Gastrocnemius medialis (tissue), 4 donors: ENCODE results near the gene ZNF333. TPM values are rescaled to one million over a fixed set of nuclear protein-coding genes. Genes with fewer than 3 reads are reported as not detected.

Source experiments
- ATAC-seq, 2 donors: fragments of 150-250 bp; one replicate each; pipeline ENCODE4 v1.9.1; 2016
- DNase-seq, 2 donors: peaks; one replicate each; pipeline ENCODE4 v3.0.0-alpha.2; 2019
- H3K27ac ChIP-seq, 4 donors: fragments of 200-600 bp; sonication (generic); 1 replicate in 1 of 4; 2 replicates in 3 of 4; pipeline ENCODE4 v1.5.1; 2016 to 2018; ENCODE audit warnings: mild to moderate bottlenecking in 2 of 4, moderate library complexity in 1 of 4
- H3K27me3 ChIP-seq, 3 donors: fragments of 200-600 bp; sonication (generic) in 2 of 3; 1 replicate in 1 of 3; 2 replicates in 2 of 3; pipeline versions ENCODE4 v1.5.1 to v1.6.0; 2016 to 2019; ENCODE audit warnings: mild to moderate bottlenecking in 1 of 3, moderate library complexity in 1 of 3
- H3K36me3 ChIP-seq, 2 donors: fragments of 200-600 bp; sonication (generic) in 1 of 2; one replicate each; pipeline ENCODE4 v1.5.1; 2017 to 2018
- H3K4me1 ChIP-seq, 2 donors: fragments of 200-600 bp; sonication (generic) in 1 of 2; one replicate each; pipeline ENCODE4 v1.5.1; 2016 to 2017; ENCODE audit warnings: mild to moderate bottlenecking in 2 of 2
- H3K4me3 ChIP-seq, 4 donors: fragments of 200-600 bp; sonication (generic) in 3 of 4; 1 replicate in 1 of 4; 2 replicates in 3 of 4; pipeline ENCODE4 v1.5.1; 2016 to 2019; ENCODE audit warnings: mild to moderate bottlenecking in 2 of 4
- H3K9me3 ChIP-seq, 3 donors: fragments of 200-600 bp; sonication (generic) in 2 of 3; 1 replicate in 1 of 3; 2 replicates in 2 of 3; pipeline ENCODE4 v1.5.1; 2016 to 2019
- CTCF ChIP-seq, 5 experiments: fragments of 450-650 bp in 3 of 5; fragments of 200-600 bp in 2 of 5; sonication (generic) in 2 of 5; IDR thresholded peaks in 4 of 5; conservative IDR thresholded peaks in 1 of 5; 1 replicate in 4 of 5; 2 replicates in 1 of 5; pipeline ENCODE4 v1.5.1; 2016 to 2019; ENCODE audit warnings: antibody characterized with exemption in 5 of 5, mild to moderate bottlenecking in 3 of 5, moderate library complexity in 3 of 5
- POLR2A ChIP-seq, 2 donors: fragments of 450-650 bp; IDR thresholded peaks; one replicate each; pipeline ENCODE4 v1.6.1; 2017; ENCODE audit warnings: antibody characterized with exemption in 2 of 2, mild to moderate bottlenecking in 2 of 2, moderate library complexity in 2 of 2
- in situ Hi-C, 4 donors: fragments of 200-750 bp; cut with MboI; loops; one replicate each; pipeline versions ENCODE4 v1.15.0 to v1.8.0; 2017; ENCODE audit warnings: low sequenced_read_pairs in 4 of 4
- intact Hi-C: fragments of 100-400 bp; cut with DNase I; formaldehyde crosslinking; loops from one replicate; pipeline ENCODE4 v1.15.1; 2023; ENCODE audit warnings: low total_unique reads
- total RNA-seq, 4 donors: library from RNA; depleted of rRNA; stranded (reverse); fragments of >200 nt; gene quantifications; one replicate each; pipeline versions ENCODE4 v1.1.0 to v1.2.3, GENCODE V29; 2016

ZNF333 gene
- total RNA-seq, 4 donors from 2014 or later, result 4.6 to 12.7 (median 10.3) TPM

DNA sequence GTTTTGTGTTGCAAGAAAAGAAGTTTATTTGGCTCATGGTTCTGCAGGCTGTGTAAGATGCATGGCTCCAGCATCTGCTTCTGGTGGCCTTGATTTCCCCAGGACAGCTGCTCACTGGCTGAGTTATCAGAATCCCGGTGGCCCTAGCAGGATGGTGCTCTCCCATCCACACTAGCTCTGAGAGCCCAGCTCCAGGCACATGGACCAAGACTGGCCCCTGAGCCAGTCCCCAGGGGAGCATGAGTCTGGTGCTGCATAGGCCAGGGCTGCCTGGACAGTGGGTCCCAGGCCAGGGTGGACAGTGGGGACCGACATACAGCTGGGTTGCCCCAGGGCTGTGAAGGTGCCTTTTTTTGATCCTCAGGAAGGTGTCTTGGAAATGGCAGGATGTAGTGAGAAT lies 78.2 kb downstream of the ZNF333 start:
- Histone ChIP-seq H3K36me3 (no peaks in the 10 kb centered on the region), H3K4me3 (no peak overlapping the region), H3K27me3 (no peaks in the 10 kb centered on the region), H3K9me3 (no peaks in the 10 kb centered on the region), H3K27ac (no peak overlapping the region), H3K4me1 (no peaks in the 10 kb centered on the region)
- TF ChIP-seq POLR2A (IDR thresholded peaks at IDR 0.05), result no peak
- TF ChIP-seq CTCF (IDR thresholded peaks at IDR 0.05 in 4 of 5, conservative IDR thresholded peaks at IDR 0.05 in 1 of 5), result no peak
- intact Hi-C loops, result no loop called here
- in situ Hi-C loops, result no loop called here
- ATAC-seq (no peak), DNase-seq (no peak)

DNA sequence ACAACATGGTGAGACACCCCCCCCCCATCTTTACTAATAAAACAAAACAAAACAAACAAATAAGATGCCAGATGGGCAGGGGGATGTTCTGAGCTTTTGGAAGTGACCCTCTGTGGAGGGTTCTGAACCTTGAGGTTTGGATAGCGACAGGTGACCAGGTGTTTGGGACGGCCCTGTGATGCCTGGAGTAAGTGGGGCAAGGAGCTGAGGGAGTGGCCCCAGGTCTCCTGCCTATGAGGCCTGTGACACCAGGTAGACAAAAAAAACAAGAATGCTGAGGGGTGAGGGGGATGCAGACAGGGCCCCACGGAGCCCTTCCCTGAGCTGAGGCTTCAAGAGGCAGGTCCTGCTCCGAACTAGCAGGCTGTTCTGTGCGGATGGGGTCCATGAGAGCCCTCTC lies 79.4 kb downstream of the ZNF333 start:
- DNase-seq, result no peak
- Histone ChIP-seq H3K36me3 (no peaks in the 10 kb centered on the region), H3K4me1 (no peaks in the 10 kb centered on the region), H3K9me3 (no peaks in the 10 kb centered on the region), H3K27me3 (no peaks in the 10 kb centered on the region), H3K4me3 (no peak overlapping the region), H3K27ac (no peak overlapping the region)
- intact Hi-C loops (no loop called here), in situ Hi-C loops (no loop called here)
- TF ChIP-seq CTCF (IDR thresholded peaks at IDR 0.05 in 4 of 5, conservative IDR thresholded peaks at IDR 0.05 in 1 of 5) (no peak), POLR2A (IDR thresholded peaks at IDR 0.05) (no peak)
- no peak for ATAC-seq

GRCh38 chr19:14770136-14770535 lies 80.3 kb downstream of the ZNF333 start:
- no peak overlapping the region for H3K4me3 ChIP-seq
- H3K27ac ChIP-seq, result no peak overlapping the region
- TF ChIP-seq CTCF (IDR thresholded peaks at IDR 0.05 in 4 of 5, conservative IDR thresholded peaks at IDR 0.05 in 1 of 5) (no peak), POLR2A (IDR thresholded peaks at IDR 0.05) (no peak)
- H3K27me3 ChIP-seq, result no peaks in the 10 kb centered on the region
- DNase-seq, result no peak
- intact Hi-C loops, result no loop called here
- H3K9me3 ChIP-seq, result no peaks in the 10 kb centered on the region
- in situ Hi-C loops, result no loop called here
- no peaks in the 10 kb centered on the region for H3K4me1 ChIP-seq
- no peak for ATAC-seq
- no peaks in the 10 kb centered on the region for H3K36me3 ChIP-seq

- in situ Hi-C loops (no loop called here), intact Hi-C loops (no loop called here)
- Histone ChIP-seq H3K4me3 (no peak overlapping the region), H3K36me3 (no peaks in the 10 kb centered on the region), H3K27ac (no peak overlapping the region), H3K9me3 (no peaks in the 10 kb centered on the region), H3K4me1 (no peaks in the 10 kb centered on the region), H3K27me3 (peaks cover 0 to 5% (median 3%) of the 10 kb centered on the region in 3 donors)
- ATAC-seq (no peak), DNase-seq (no peak)
- TF ChIP-seq POLR2A (IDR thresholded peaks at IDR 0.05) (no peak), CTCF (IDR thresholded peaks at IDR 0.05 in 4 of 5, conservative IDR thresholded peaks at IDR 0.05 in 1 of 5) (no peak)
Observed at GRCh38 chr19:14770944-14771839, 81.3 kb downstream of the ZNF333 start.
